Nephron (organoid): ENCODE data around the gene ART3.
"Not testable (repeated sequence)": the region's sequence is repeated elsewhere in the genome, so short reads cannot be mapped to it uniquely, and the experiment has no call there.

Experiments
- H3K27ac Mint-ChIP-seq, 3 experiments: 2 replicates each; pipeline ENCODE4 v1.8.0; 2020; ENCODE audit warnings: mixed read lengths in 3 of 3, mild to moderate bottlenecking in 2 of 3, moderate library complexity in 1 of 3
- H3K27me3 Mint-ChIP-seq: 2 replicates; pipeline ENCODE4 v1.8.0; 2021; ENCODE audit warnings: low read depth, mild to moderate bottlenecking, moderate library complexity, mixed read lengths
- H3K36me3 Mint-ChIP-seq: 2 replicates; pipeline ENCODE4 v1.8.0; 2020; ENCODE audit warnings: low read depth, mixed read lengths
- H3K4me1 Mint-ChIP-seq: 2 replicates; pipeline ENCODE4 v1.8.0; 2020; ENCODE audit warnings: mixed read lengths
- H3K4me3 Mint-ChIP-seq, 3 experiments: 2 replicates each; pipeline ENCODE4 v1.8.0; 2020; ENCODE audit warnings: mild to moderate bottlenecking in 3 of 3, mixed read lengths in 3 of 3, moderate library complexity in 2 of 3
- H3K9me3 Mint-ChIP-seq: 2 replicates; pipeline ENCODE4 v1.8.0; 2020; ENCODE audit warnings: mixed read lengths
- TF ChIP-seq, protein P1 (sequence below), 3 experiments: fragments of 200-600 bp; sonication (generic); IDR thresholded peaks; one replicate each; pipeline ENCODE4 v1.5.0; 2021; ENCODE audit warnings: antibody characterized with exemption in 3 of 3; ENCODE audit not compliant: unreplicated experiment in 3 of 3

ART3 gene

DNA sequence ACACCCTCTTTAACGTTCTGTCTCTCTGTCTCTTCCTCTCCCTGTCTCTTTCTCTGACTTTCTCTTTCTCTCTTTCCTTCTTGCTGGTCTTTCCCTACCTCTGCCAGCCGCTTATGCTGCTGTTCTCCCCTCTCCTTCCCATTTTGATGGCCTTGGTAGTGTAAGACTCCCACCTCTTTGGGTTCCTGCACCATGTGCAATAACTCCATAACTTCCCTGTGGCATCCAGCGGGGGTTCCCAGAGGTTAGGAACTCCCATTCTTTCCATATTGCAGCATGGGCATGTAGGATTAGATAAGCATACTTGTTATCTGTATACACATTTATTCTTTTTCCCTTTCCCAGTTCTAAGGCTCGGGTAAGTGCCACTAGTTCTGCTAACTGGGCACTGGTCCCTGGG is 29.8 kb upstream of the ART3 start:
- not testable (repeated sequence) for H3K36me3 Mint-ChIP-seq, H3K4me1 Mint-ChIP-seq, H3K4me3 Mint-ChIP-seq, H3K27me3 Mint-ChIP-seq, H3K27ac Mint-ChIP-seq
- H3K9me3 Mint-ChIP-seq: peaks cover 12% of the 10 kb centered on the region

DNA sequence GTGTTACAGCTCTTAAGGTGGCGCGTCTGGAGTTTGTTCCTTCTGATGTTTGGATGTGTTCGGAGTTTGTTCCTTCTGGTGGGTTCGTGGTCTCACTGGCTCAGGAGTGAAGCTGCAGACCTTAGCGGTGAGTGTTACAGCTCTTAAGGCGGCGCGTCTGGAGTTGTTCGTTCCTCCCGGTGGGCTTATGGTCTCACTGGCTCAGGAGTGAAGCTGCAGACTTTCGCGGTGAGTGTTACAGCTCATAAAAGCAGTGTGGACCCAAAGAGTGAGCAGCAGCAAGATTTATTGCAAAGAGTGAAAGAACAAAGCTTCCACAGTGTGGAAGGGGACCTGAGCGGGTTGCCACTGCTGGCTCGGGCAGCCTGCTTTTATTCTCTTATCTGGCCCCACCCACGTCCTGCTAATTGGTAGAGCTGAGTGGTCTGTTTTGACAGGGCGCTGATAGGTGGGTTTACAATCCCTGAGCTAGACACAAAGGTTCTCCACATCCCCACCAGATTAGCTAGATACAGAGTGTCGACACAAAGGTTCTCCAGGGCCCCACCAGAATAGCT is 24.6 kb upstream of the ART3 start:
- not testable (repeated sequence) for H3K9me3 Mint-ChIP-seq, H3K27ac Mint-ChIP-seq, H3K36me3 Mint-ChIP-seq, H3K4me3 Mint-ChIP-seq, H3K4me1 Mint-ChIP-seq, H3K27me3 Mint-ChIP-seq

DNA sequence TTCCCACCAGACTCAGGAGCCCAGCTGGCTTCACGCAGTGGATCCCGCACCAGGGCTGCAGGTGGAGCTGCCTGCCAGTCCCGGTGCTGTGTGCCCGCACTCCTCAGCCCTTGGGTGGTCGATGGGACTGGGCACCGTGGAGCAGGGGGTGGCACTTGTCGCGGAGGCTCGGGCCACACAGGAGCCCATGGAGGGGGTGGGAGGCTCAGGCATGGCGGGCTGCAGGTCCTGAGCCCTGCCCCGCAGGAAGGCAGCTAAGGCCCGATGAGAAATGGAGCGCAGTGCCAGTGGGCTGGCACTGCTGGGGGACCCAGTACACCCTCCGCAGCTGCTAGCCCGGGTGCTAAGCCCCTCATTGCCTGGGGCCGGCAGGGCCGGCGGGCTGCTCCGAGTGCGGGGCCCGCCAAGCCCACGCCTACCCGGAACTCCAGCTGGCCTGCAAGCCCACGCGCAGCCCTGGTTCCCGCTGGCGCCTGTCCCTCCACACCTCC is 23.9 kb upstream of the ART3 start:
- H3K4me1 Mint-ChIP-seq: peaks cover 13% of the 10 kb centered on the region
- H3K9me3 Mint-ChIP-seq, H3K27ac Mint-ChIP-seq, H3K36me3 Mint-ChIP-seq, H3K27me3 Mint-ChIP-seq, H3K4me3 Mint-ChIP-seq: not testable (repeated sequence)

DNA sequence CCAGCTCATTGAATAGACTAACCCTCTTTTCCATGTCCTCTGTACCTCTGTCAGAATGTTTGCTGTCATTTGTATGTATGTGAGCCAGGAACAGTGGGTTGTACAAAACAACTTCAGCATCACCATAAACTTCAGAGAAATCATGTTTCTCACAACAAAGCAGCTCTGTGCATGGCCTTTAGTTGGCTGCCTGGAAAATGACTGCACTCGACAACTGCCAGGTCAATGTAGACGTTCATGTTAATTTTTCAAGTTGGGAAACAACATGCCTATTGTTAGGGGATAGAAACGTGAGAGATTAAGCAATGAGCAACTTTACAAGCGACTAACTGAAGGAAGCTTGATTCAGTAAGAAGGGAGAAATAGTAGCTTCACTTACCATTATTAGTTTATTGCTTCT is 20.8 kb upstream of the ART3 start:
- no peak overlapping the region for H3K4me3 Mint-ChIP-seq
- H3K36me3 Mint-ChIP-seq: no peaks in the 10 kb centered on the region
- no peaks in the 10 kb centered on the region for H3K27me3 Mint-ChIP-seq
- H3K4me1 Mint-ChIP-seq: peaks cover 13% of the 10 kb centered on the region
- TF ChIP-seq, protein P1, sequence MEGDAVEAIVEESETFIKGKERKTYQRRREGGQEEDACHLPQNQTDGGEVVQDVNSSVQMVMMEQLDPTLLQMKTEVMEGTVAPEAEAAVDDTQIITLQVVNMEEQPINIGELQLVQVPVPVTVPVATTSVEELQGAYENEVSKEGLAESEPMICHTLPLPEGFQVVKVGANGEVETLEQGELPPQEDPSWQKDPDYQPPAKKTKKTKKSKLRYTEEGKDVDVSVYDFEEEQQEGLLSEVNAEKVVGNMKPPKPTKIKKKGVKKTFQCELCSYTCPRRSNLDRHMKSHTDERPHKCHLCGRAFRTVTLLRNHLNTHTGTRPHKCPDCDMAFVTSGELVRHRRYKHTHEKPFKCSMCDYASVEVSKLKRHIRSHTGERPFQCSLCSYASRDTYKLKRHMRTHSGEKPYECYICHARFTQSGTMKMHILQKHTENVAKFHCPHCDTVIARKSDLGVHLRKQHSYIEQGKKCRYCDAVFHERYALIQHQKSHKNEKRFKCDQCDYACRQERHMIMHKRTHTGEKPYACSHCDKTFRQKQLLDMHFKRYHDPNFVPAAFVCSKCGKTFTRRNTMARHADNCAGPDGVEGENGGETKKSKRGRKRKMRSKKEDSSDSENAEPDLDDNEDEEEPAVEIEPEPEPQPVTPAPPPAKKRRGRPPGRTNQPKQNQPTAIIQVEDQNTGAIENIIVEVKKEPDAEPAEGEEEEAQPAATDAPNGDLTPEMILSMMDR (IDR thresholded peaks at IDR 0.05; ENCODE audit: unreplicated experiment in 3 of 3): no peak
- H3K9me3 Mint-ChIP-seq: no peaks in the 10 kb centered on the region
- H3K27ac Mint-ChIP-seq: peak overlapping the region in 2 of 3 experiments; percentile 12 to 21

DNA sequence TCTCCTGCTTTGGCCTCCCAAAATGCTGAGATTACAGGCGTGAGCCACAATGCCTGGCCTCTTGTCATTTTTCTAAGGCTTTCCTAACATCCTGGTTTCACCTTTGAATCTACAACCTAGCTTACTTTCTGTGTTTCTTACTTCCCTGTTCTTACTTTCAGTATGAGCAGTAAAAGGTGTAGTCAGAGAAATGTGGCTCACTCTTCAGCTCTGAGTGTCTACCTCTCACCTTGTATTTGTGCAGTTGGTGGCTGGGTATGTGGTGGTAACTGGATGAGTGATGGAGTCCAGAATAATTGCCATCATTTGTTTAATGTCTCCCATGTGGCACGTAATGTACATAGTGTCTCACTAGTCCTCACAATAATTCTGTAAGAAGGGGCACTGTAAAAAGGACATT is 19.5 kb upstream of the ART3 start:
- TF ChIP-seq, protein P1 (IDR thresholded peaks at IDR 0.05; ENCODE audit: unreplicated experiment in 3 of 3): no peak
- Mint-ChIP-seq H3K27ac (no peak overlapping the region), H3K9me3 (no peaks in the 10 kb centered on the region), H3K4me3 (no peak overlapping the region), H3K36me3 (no peaks in the 10 kb centered on the region), H3K4me1 (peaks cover 13% of the 10 kb centered on the region), H3K27me3 (no peaks in the 10 kb centered on the region)

DNA sequence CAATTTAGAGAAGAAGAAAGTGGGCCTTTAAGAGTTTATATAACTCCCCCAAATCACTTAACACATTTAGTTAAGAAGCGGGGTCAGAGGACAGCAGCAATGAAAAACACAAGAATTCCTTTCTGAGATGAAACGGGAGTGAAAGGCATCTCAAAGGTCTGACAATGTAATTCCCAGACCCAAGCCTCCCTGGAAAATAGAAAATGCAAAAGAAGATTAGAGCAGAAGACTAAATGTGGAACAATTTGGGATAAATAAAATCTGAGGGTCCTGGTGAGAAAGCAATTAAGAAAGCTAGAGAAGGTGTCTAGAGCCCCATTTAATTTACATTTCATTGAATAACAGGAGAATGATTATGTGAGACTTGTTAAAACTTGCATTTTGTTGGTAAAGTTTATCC is 19.1 kb upstream of the ART3 start:
- Mint-ChIP-seq H3K36me3 (no peaks in the 10 kb centered on the region), H3K9me3 (no peaks in the 10 kb centered on the region), H3K27ac (no peak overlapping the region), H3K27me3 (no peaks in the 10 kb centered on the region), H3K4me1 (peaks cover 13% of the 10 kb centered on the region), H3K4me3 (no peak overlapping the region)
- TF ChIP-seq, protein P1 (IDR thresholded peaks at IDR 0.05; ENCODE audit: unreplicated experiment in 3 of 3): no peak

DNA sequence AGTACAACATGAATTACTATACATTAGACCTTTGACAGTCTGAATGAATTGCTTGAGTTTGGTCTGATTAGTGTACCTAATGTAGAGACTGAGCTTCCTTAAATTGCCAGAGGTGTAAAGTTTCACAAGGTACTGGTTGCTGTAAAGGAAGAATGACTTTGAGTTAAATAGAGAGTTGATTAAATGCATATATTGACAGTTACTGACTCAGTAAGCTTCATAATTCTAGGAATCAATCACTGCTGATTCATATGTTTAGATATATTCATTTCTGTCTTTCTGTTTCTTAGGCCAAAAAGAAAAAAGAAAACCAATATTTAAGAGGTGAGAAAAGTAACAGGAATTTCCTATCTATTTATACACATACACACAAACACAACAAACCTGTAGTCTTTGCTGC is 16.2 kb upstream of the ART3 start:
- Mint-ChIP-seq H3K27me3 (no peaks in the 10 kb centered on the region), H3K4me1 (peaks cover 13% of the 10 kb centered on the region), H3K36me3 (no peaks in the 10 kb centered on the region), H3K27ac (no peak overlapping the region), H3K4me3 (no peak overlapping the region), H3K9me3 (no peaks in the 10 kb centered on the region)
- TF ChIP-seq, protein P1 (IDR thresholded peaks at IDR 0.05; ENCODE audit: unreplicated experiment in 3 of 3): no peak
